ENCODE data around the gene CD37. TPM values are rescaled to one million over a fixed set of nuclear protein-coding genes. Genes with fewer than 3 reads are reported as not detected.

CD37 gene
- total and polyA plus RNA-seq, 2 of the 4 experiments (the other 2 are of a cell fraction): not detected

DNA sequence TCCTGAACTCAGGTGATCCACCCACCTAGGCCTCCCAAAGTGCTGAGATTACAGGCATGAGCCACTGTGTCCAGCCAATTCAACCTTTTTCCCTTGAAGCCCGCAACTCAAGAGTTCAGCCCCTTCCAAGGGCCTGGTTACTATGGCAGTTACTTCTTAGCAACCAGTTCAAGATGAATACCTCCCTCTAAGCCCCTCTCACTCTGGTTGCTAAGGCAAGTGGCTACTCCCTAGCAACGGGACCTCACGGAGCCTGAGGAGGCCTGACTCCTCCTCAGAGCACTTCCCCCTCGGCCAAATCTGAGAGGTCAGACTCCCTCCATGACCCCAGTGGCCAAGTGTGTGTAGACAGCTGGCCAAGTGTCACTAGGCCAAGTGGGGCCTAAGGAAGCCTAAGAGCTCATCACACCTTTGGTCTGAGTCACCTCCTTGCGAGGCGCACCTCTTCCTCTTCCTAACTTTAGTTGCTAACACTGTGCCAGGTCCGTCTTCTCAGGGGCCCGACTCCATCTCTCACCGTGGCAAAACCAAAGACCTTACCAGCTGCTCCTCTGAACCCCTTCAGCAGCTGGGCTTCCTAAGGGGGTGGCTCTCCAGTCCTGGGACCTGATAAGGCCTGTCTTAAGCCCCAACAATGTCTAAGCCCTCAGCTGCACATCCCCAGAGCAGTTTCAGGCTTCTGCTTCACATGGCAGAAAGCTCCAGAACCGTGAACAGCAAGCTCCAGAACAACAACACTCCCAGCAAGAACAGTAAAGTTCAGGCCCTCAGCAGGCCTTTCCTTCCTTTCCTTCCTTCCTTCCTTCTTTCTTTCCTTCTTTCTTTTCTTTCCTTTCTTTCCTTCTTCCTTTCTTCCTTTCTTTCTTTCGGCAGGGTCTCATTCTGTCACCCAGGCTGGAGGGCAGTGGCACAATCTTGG, 9.6 kb downstream of the CD37 start (continued):
- TF ChIP-seq SMC3 (IDR thresholded peaks at IDR 0.05; ENCODE audit: low read depth, low read length) (no peak), POLR2A (IDR thresholded peaks at IDR 0.05; ENCODE audit: low read depth, low read length) (no peak)

DNA sequence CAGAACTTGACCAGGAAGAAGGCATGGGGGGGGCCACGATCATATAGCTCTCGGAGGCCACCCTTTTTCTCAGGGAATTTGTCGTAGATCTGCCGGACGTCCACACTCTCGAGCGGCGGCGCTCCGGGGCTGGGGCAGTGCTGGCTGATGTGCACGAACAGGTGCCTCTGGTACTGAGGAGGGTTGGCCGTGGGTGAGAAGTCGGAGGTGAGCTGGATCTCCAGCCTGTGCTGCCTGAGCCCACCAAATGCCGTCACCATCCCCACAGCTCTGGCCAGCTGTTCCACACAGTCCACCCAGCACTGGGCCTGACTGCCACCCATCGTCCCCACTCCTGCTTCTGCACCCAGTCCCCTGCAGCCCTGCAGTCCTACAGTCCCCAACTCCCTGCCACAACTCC, 12.0 kb downstream of the CD37 start:
- dilution Hi-C loops (cut with HindIII; ENCODE audit: low sequenced_read_pairs, unreplicated experiment): no loop called here

More for the DNA sequence above, 12.0 kb downstream of the CD37 start:
- Histone ChIP-seq H3K9ac (ENCODE audit: low read depth, low read length) (no peak overlapping the region), H3K27ac (ENCODE audit: insufficient read depth, low read length) (no peak overlapping the region), H2AK5ac (ENCODE audit: low read depth, low read length) (no peak overlapping the region), H2BK15ac (ENCODE audit: low read depth, low read length) (no peak overlapping the region), H2AK9ac (replicated peaks; ENCODE audit: low read depth, low read length, poor library complexity) (no peak overlapping the region), H4K8ac (ENCODE audit: low read depth in 2 of 2, low read length in 2 of 2) (no peak overlapping the region), H2BK20ac (ENCODE audit: low read depth, low read length) (no peak overlapping the region), H3K14ac (replicated peaks; ENCODE audit: low read depth, low read length) (no peak overlapping the region), H3K4me3 (ENCODE audit: insufficient read depth, low read depth, low read length) (no peak overlapping the region), H3K79me1 (ENCODE audit: low read depth in 1 of 2, low read length in 2 of 2) (peaks cover 0 to 25% of the 10 kb centered on the region in 2 experiments; a peak in 3 of 4 replicates), H3K9me1 (ENCODE audit: insufficient read depth, low read length) (0 out of 2 replicates have a peak, but pooled peaks cover 6% of the 10 kb centered on the region), H3K27me3 (ENCODE audit: control insufficient read depth, insufficient read depth, low read length) (no peaks in the 10 kb centered on the region), H4K20me1 (ENCODE audit: insufficient read depth, low read length) (peaks cover 13% of the 10 kb centered on the region), H4K91ac (ENCODE audit: insufficient read depth, low read depth, low read length) (no peak overlapping the region), H3K36me3 (ENCODE audit: control insufficient read depth, insufficient read depth, low read length) (peaks cover 79% of the 10 kb centered on the region), H2AFZ (replicated peaks; ENCODE audit: low read length, poor library complexity) (no peak overlapping the region), H3K4me1 (ENCODE audit: control insufficient read depth, insufficient read depth, low read length) (no peaks in the 10 kb centered on the region), H3K4ac (ENCODE audit: low read depth, low read length) (no peak overlapping the region), H3K4me2 (ENCODE audit: low read depth, low read length) (no peak overlapping the region), H4K5ac (ENCODE audit: low read depth, low read length) (no peak overlapping the region), H2BK120ac (ENCODE audit: low read depth, low read length) (no peak overlapping the region), H2BK5ac (ENCODE audit: low read depth, low read length, poor library complexity, severe bottlenecking) (no peak overlapping the region), H3K23ac (ENCODE audit: low read depth, low read length) (no peak overlapping the region), H3K18ac (ENCODE audit: low read depth, low read length) (no peak overlapping the region), H3K56ac (ENCODE audit: extremely low read depth, insufficient read depth, low read length) (no peak overlapping the region), H3K9me3 (ENCODE audit: control insufficient read depth, insufficient read depth, low read length) (no peaks in the 10 kb centered on the region)
- 98% methylated on average over 6 of the region's 15 CpGs; no CpG with 5 or more reads in 1 of the 2 experiments for WGBS, 2 experiments (ENCODE audit: extremely low coverage in 2 of 2, insufficient read length in 1 of 2)
- DNase-seq: no peak
- intact Hi-C loops (cut with micrococcal nuclease): no loop called here
- BruUV-seq (replicated peaks): no TSS peak
- ATAC-seq (ENCODE audit: low read depth): no peak
- in situ Hi-C loops (cut with MboI; ENCODE audit: low sequenced_read_pairs): no loop called here
- ChIA-PET POLR2A (ENCODE audit: unreplicated experiment) (no interaction called here), CTCF (no interaction called here)
- TF ChIP-seq, protein P1, sequence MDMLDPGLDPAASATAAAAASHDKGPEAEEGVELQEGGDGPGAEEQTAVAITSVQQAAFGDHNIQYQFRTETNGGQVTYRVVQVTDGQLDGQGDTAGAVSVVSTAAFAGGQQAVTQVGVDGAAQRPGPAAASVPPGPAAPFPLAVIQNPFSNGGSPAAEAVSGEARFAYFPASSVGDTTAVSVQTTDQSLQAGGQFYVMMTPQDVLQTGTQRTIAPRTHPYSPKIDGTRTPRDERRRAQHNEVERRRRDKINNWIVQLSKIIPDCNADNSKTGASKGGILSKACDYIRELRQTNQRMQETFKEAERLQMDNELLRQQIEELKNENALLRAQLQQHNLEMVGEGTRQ (IDR thresholded peaks at IDR 0.05; ENCODE audit: low read depth, low read length): no peak
- TF ChIP-seq RFX5 (IDR thresholded peaks at IDR 0.05; ENCODE audit: low read depth, low read length): no peak
- no peak for TF ChIP-seq SMC3 (IDR thresholded peaks at IDR 0.05; ENCODE audit: low read depth, low read length)
- no peak for TF ChIP-seq NFE2L2 (IDR thresholded peaks at IDR 0.05; ENCODE audit: low read depth, low read length)
- no peak for TF ChIP-seq BHLHE40 (IDR thresholded peaks at IDR 0.05; ENCODE audit: low read depth, low read length)
- TF ChIP-seq, protein P2, sequence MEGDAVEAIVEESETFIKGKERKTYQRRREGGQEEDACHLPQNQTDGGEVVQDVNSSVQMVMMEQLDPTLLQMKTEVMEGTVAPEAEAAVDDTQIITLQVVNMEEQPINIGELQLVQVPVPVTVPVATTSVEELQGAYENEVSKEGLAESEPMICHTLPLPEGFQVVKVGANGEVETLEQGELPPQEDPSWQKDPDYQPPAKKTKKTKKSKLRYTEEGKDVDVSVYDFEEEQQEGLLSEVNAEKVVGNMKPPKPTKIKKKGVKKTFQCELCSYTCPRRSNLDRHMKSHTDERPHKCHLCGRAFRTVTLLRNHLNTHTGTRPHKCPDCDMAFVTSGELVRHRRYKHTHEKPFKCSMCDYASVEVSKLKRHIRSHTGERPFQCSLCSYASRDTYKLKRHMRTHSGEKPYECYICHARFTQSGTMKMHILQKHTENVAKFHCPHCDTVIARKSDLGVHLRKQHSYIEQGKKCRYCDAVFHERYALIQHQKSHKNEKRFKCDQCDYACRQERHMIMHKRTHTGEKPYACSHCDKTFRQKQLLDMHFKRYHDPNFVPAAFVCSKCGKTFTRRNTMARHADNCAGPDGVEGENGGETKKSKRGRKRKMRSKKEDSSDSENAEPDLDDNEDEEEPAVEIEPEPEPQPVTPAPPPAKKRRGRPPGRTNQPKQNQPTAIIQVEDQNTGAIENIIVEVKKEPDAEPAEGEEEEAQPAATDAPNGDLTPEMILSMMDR (conservative IDR thresholded peaks at IDR 0.05; ENCODE audit: low read depth, low read length): no peak
- no peak for TF ChIP-seq MAFK (IDR thresholded peaks at IDR 0.05; ENCODE audit: low read depth, low read length)
- TF ChIP-seq MXI1 (IDR thresholded peaks at IDR 0.05; ENCODE audit: borderline replicate concordance, low read depth, low read length): no peak
- no peak for TF ChIP-seq POLR2A (IDR thresholded peaks at IDR 0.05; ENCODE audit: low read depth, low read length)
- TF ChIP-seq CEBPB (IDR thresholded peaks at IDR 0.05; ENCODE audit: low read depth, low read length): no peak
- no peak for TF ChIP-seq CHD1 (IDR thresholded peaks at IDR 0.05; ENCODE audit: low read depth, low read length)
